K562 (cell line): ENCODE measurements around the gene ZNF382. TPM values are rescaled to one million over a fixed set of nuclear protein-coding genes. Genes with fewer than 3 reads are reported as not detected.

Source experiments
- ATAC-seq: fragments of 200-7000 bp; cut with Tn5 transposase; 3 replicates; pipeline ENCODE4 v1.9.1; 2020; ENCODE audit warnings: moderate library complexity
- BruUV-seq: library from RNA; stranded (reverse); fragments of 400-500 nt; replicated peaks from 2 replicates; lab custom pipeline; 2021; lab: Mats Ljungman, UMichigan
- CTCF ChIA-PET: fragments of 300-600 bp; formaldehyde crosslinking; extraction: SDS; loops from one replicate; lab custom pipeline; 2021; ENCODE audit warnings: low intra/inter-chr PET ratio; lab: Yijun Ruan, JAX
- POLR2A ChIA-PET: fragments of 300-600, 350-650 bp; sonication (Branson Sonifier 250); formaldehyde crosslinking; extraction: SDS; loops from one replicate; lab custom pipeline; 2021; ENCODE audit warnings: antibody characterized with exemption, inconsistent platforms; lab: Yijun Ruan, JAX
- DNase-seq, 4 experiments: peaks; one replicate each; pipeline versions ENCODE4 v3.0.0 to v3.0.0-alpha.2; 2011 to 2018; ENCODE audit warnings: low spot score in 3 of 4, mixed read lengths in 3 of 4; ENCODE audit errors: extremely low read depth in 1 of 4
- FAIRE-seq: peaks from 2 replicates; lab custom pipeline; 2011; peaks lifted over from hg19 to GRCh38; lab: Jason Lieb, UNC
- H2AFZ ChIP-seq: 2 replicates; pipeline ENCODE4 v1.6.0; 2011; ENCODE audit warnings: low read depth, low read length, control low read depth, inconsistent platforms
- H3K27ac ChIP-seq: fragments of 200-600 bp; 3 replicates; pipeline ENCODE4 v1.8.0; 2011; ENCODE audit warnings: low read depth, mild to moderate bottlenecking, control low read depth, inconsistent platforms, low read length, moderate library complexity, mixed read lengths; ENCODE audit errors: extremely low read depth
- H3K27me3 ChIP-seq, 2 experiments: fragments of 300-600 bp in 1 of 2; 2 replicates in 1 of 2; 3 replicates in 1 of 2; pipeline versions ENCODE4 v1.6.0 to v1.8.0; 2011; ENCODE audit warnings: inconsistent platforms in 2 of 2, low read length in 2 of 2, mild to moderate bottlenecking in 1 of 2, mixed read lengths in 1 of 2, moderate library complexity in 1 of 2; ENCODE audit not compliant: control insufficient read depth in 2 of 2, insufficient read depth in 2 of 2
- H3K36me3 ChIP-seq: fragments of 300-600 bp; 3 replicates; pipeline ENCODE4 v1.8.0; 2011; ENCODE audit warnings: mild to moderate bottlenecking, low read length, inconsistent platforms; ENCODE audit not compliant: control insufficient read depth, insufficient read depth
- H3K4me1 ChIP-seq, 2 experiments: fragments of 200-600 bp in 1 of 2; replicated peaks in 1 of 2; 2 replicates in 1 of 2; 3 replicates in 1 of 2; pipeline versions ENCODE4 v1.5.1 to v1.8.0; 2011; ENCODE audit warnings: inconsistent platforms in 2 of 2, low read length in 2 of 2, mild to moderate bottlenecking in 1 of 2, mixed read lengths in 1 of 2, moderate library complexity in 1 of 2; ENCODE audit not compliant: control insufficient read depth in 2 of 2, insufficient read depth in 2 of 2
- H3K4me2 ChIP-seq: 2 replicates; pipeline ENCODE4 v1.6.1; 2011; ENCODE audit warnings: low read length, control low read depth, inconsistent platforms, mixed read lengths; ENCODE audit not compliant: insufficient read depth
- H3K4me3 ChIP-seq: fragments of 200-600 bp; sonication (generic), shearing (Covaris generic); 2 replicates; pipeline ENCODE4 v1.5.1; 2016; ENCODE audit warnings: control low read depth, inconsistent platforms
- H3K79me2 ChIP-seq: fragments of 200-600 bp; 3 replicates; pipeline ENCODE4 v1.8.0; 2011; ENCODE audit warnings: low read length, inconsistent platforms; ENCODE audit not compliant: control insufficient read depth, insufficient read depth
- H3K9ac ChIP-seq, 2 experiments: 2 replicates each; pipeline versions ENCODE4 v1.6.0 to v1.6.1; 2011; ENCODE audit warnings: low read depth in 2 of 2, low read length in 2 of 2, control low read depth in 1 of 2, inconsistent platforms in 1 of 2, mild to moderate bottlenecking in 1 of 2, mixed read lengths in 1 of 2; ENCODE audit not compliant: insufficient read depth in 1 of 2
- H3K9me1 ChIP-seq: one replicate; pipeline ENCODE4 v1.6.0; 2011; ENCODE audit warnings: inconsistent platforms, mild to moderate bottlenecking, low read length, moderate library complexity; ENCODE audit not compliant: control insufficient read depth, insufficient read depth
- H3K9me3 ChIP-seq: replicated peaks from 2 replicates; pipeline ENCODE4 v1.5.1; 2011; ENCODE audit warnings: low read depth, low read length, inconsistent platforms; ENCODE audit not compliant: control insufficient read depth, insufficient read depth
- H4K20me1 ChIP-seq: replicated peaks from 2 replicates; pipeline ENCODE4 v1.6.1; 2011; ENCODE audit warnings: low read length, inconsistent platforms, mixed read lengths; ENCODE audit not compliant: control insufficient read depth, insufficient read depth
- BCOR ChIP-seq: fragments of 450-650 bp; IDR thresholded peaks from 2 replicates; pipeline ENCODE4 v1.6.1; 2016
- CBX8 ChIP-seq: fragments of 200-600 bp; sonication (generic); IDR thresholded peaks from 2 replicates; pipeline ENCODE4 v1.6.1; 2012; ENCODE audit warnings: borderline replicate concordance, mixed run types, low read depth, mild to moderate bottlenecking, moderate library complexity, mixed read lengths, low read length, control low read depth, inconsistent platforms; ENCODE audit not compliant: poor library complexity, severe bottlenecking; ENCODE audit errors: extremely low read depth
- ERF ChIP-seq: fragments of 450-650 bp; formaldehyde crosslinking; IDR thresholded peaks from 2 replicates; pipeline ENCODE4 v1.4.0; 2020; ENCODE audit warnings: mild to moderate bottlenecking, mixed read lengths
- ESRRB ChIP-seq: fragments of 250-450 bp; sonication (Bioruptor Pico); IDR thresholded peaks from 2 replicates; pipeline ENCODE4 v1.5.0; 2020; ENCODE audit warnings: mild to moderate bottlenecking, moderate library complexity, borderline replicate concordance
- EWSR1 ChIP-seq: fragments of 450-650 bp; IDR thresholded peaks from 2 replicates; pipeline ENCODE4 v1.6.1; 2018; ENCODE audit warnings: borderline replicate concordance, mild to moderate bottlenecking, low read depth, moderate library complexity; ENCODE audit not compliant: partially characterized antibody
- KDM5B ChIP-seq: fragments of 200-600 bp; sonication (generic); IDR thresholded peaks from 2 replicates; pipeline ENCODE4 v1.6.1; 2012; ENCODE audit warnings: low read depth, mild to moderate bottlenecking, moderate library complexity, low read length, control low read depth, inconsistent platforms; ENCODE audit not compliant: insufficient replicate concordance
- MECOM ChIP-seq: fragments of 250-450 bp; sonication (Bioruptor Pico); IDR thresholded peaks from 2 replicates; pipeline ENCODE4 v1.8.0; 2022; ENCODE audit warnings: inconsistent platforms
- SMAD1 ChIP-seq: fragments of 150-350 bp; IDR thresholded peaks from 2 replicates; pipeline ENCODE4 v1.6.1; 2014; ENCODE audit warnings: low read length, low read depth; ENCODE audit not compliant: partially characterized antibody
- TFAM ChIP-seq: fragments of 250-450 bp; sonication (Bioruptor Pico); conservative IDR thresholded peaks from 2 replicates; pipeline ENCODE4 v1.5.0; 2021; ENCODE audit warnings: mild to moderate bottlenecking, moderate library complexity
- ZBTB34 ChIP-seq: fragments of 250-450 bp; sonication (Bioruptor Pico); IDR thresholded peaks from 2 replicates; pipeline ENCODE4 v1.8.0; 2021; ENCODE audit warnings: mild to moderate bottlenecking, moderate library complexity
- ZBTB40 ChIP-seq, 2 experiments: fragments of 450-650 bp in 1 of 2; sonication (generic) in 1 of 2; formaldehyde crosslinking in 1 of 2; IDR thresholded peaks; 2 replicates each; pipeline versions ENCODE4 v1.7.1 to v1.9.0; 2016 to 2022; ENCODE audit warnings: inconsistent platforms in 1 of 2, mild to moderate bottlenecking in 1 of 2, missing genetic modification reagents in 1 of 2
- ZKSCAN8 ChIP-seq: fragments of 200-800 bp; sonication (Bioruptor generic); IDR thresholded peaks from 2 replicates; pipeline ENCODE4 v1.6.1; 2016; ENCODE audit warnings: missing genetic modification characterization, missing compliant biosample characterization
- WGBS: fragments of 100-300 bp; shearing (Covaris generic); methylation state at CpG from one replicate; pipeline ENCODE4 v1.1.6; 2016; ENCODE audit warnings: low coverage, mixed read lengths; ENCODE audit not compliant: insufficient coverage; ENCODE audit errors: missing lambda C conversion rate; 5-methylcytosine and 5-hydroxymethylcytosine counted together
- in situ Hi-C: fragments of 300-500 bp; cut with MboI; formaldehyde crosslinking; loops from 4 replicates; pipeline ENCODE4 v1.15.0; 2018; ENCODE audit warnings: inconsistent platforms, mixed read lengths
- intact Hi-C: fragments of 100-400 bp; cut with micrococcal nuclease; formaldehyde crosslinking; loops from 2 replicates; pipeline ENCODE4 v1.14.2; 2022
- polyA plus RNA-seq, 8 experiments: library from polyadenylated mRNA; depleted of rRNA in 4 of 8; stranded (reverse) in 5 of 8; unstranded in 3 of 8; fragments of >200 nt; fragmentation: Nextera tagmentation in 2 of 8; fragmentation: Illumina TruSeq in 1 of 8; extraction: Ambion mirVana in 2 of 8; extraction: Trizol in 1 of 8; gene quantifications; 2 replicates each; pipeline versions ENCODE4 v1.2.1 to v1.2.3, GENCODE V29; 2011 to 2014; ENCODE audit warnings: inconsistent platforms in 1 of 8, missing spikeins in 1 of 8
- total RNA-seq, 7 experiments: library from RNA; depleted of rRNA in 6 of 7; stranded (reverse); fragments of >200 nt in 6 of 7; fragmentation: Illumina TruSeq in 2 of 7; extraction: Trizol in 2 of 7; gene quantifications; 2 replicates each; pipeline versions ENCODE4 v1.2.1 to v1.2.3, GENCODE V29; 2011 to 2021; ENCODE audit warnings: low replicate concordance in 1 of 7

The ZNF382 gene
- total and polyA plus RNA-seq, 9 of the 15 experiments (the other 6 are each of a cell fraction or from before 2014, with no cell fraction given): 0.04 to 0.27 (median 0.16) TPM; not detected in 5

GRCh38 chr19:36674201-36674600 lies 69.1 kb downstream of the ZNF382 start:
- Histone ChIP-seq H3K4me3 (no peak overlapping the region), H3K27me3 (no peaks in the 10 kb centered on the region), H3K27ac (no peak overlapping the region), H3K79me2 (no peaks in the 10 kb centered on the region), H3K9ac (no peak overlapping the region), H3K9me3 (no peaks in the 10 kb centered on the region; the same call in 1 of the 2 replicates), H3K9me1 (no peaks in the 10 kb centered on the region), H3K4me2 (no peak overlapping the region), H3K4me1 (no peaks in the 10 kb centered on the region), H2AFZ (no peak overlapping the region), H3K36me3 (no peaks in the 10 kb centered on the region), H4K20me1 (no peaks in the 10 kb centered on the region)
- FAIRE-seq (no peak), DNase-seq (no peak), ATAC-seq (no peak)
- BruUV-seq: no TSS peak
- POLR2A ChIA-PET: no interaction called here
- in situ Hi-C loops (no loop called here), intact Hi-C loops (no loop called here)
- CTCF ChIA-PET: no interaction called here
- 0% methylated on average over 2 of the region's 2 CpGs for WGBS
- no peak for TF ChIP-seq ESRRB
- TF ChIP-seq ZBTB34 (CRISPR knock-in tag): no peak
- TF ChIP-seq MECOM: no peak
- TF ChIP-seq ERF (CRISPR knock-in tag): no peak
- TF ChIP-seq SMAD1: no peak
- no peak for TF ChIP-seq EWSR1
- no peak for TF ChIP-seq CBX8
- no peak for TF ChIP-seq BCOR
- no peak for TF ChIP-seq TFAM
- no peak for TF ChIP-seq ZBTB40 (IDR thresholded peaks at IDR 0.05)
- no peak for TF ChIP-seq ZBTB40 (CRISPR knock-in tag; IDR thresholded peaks at IDR 0.05)
- no peak for TF ChIP-seq ZKSCAN8
- no peak for TF ChIP-seq KDM5B
